Measurements from ENCODE around the gene VAT1L.

DNA sequence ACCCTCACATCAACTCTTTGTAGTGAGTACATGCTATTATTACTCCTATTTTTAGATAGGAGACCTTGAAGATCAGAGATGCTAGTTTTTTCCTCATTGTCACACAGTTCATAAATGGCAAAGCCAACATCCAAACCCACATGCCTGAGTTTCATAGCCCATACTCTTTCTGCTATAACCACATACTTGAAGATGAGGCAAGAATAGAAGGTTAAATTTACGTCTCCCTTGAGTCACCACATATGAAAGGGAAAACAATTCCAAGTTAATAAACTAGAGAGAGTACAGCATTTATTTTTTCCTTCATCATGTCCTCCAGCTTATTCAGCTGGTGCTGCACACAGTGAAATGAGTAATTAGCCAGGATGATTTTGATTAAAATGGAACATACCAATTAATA, 42.4 kb upstream of the VAT1L start:
- TF ChIP-seq CTCF (IDR thresholded peaks at IDR 0.05; ENCODE audit: low read depth, low read length, missing input control) (no peak), TAF1 (conservative IDR thresholded peaks at IDR 0.05) (no peak), RAD21 (IDR thresholded peaks at IDR 0.05) (no peak), GABPA (IDR thresholded peaks at IDR 0.05 in 1 of 2, conservative IDR thresholded peaks at IDR 0.05 in 1 of 2) (no peak), YY1 (IDR thresholded peaks at IDR 0.05) (no peak), MAX (IDR thresholded peaks at IDR 0.05) (no peak), RXRA (IDR thresholded peaks at IDR 0.05) (no peak), ATF3 (IDR thresholded peaks at IDR 0.05) (no peak), NR2F2 (IDR thresholded peaks at IDR 0.05) (no peak), SP1 (IDR thresholded peaks at IDR 0.05) (no peak), FOXA1 (IDR thresholded peaks at IDR 0.05) (no peak)
- TF ChIP-seq, protein P1, sequence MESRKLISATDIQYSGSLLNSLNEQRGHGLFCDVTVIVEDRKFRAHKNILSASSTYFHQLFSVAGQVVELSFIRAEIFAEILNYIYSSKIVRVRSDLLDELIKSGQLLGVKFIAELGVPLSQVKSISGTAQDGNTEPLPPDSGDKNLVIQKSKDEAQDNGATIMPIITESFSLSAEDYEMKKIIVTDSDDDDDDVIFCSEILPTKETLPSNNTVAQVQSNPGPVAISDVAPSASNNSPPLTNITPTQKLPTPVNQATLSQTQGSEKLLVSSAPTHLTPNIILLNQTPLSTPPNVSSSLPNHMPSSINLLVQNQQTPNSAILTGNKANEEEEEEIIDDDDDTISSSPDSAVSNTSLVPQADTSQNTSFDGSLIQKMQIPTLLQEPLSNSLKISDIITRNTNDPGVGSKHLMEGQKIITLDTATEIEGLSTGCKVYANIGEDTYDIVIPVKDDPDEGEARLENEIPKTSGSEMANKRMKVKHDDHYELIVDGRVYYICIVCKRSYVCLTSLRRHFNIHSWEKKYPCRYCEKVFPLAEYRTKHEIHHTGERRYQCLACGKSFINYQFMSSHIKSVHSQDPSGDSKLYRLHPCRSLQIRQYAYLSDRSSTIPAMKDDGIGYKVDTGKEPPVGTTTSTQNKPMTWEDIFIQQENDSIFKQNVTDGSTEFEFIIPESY (IDR thresholded peaks at IDR 0.05), result no peak
- TF ChIP-seq, protein P2, sequence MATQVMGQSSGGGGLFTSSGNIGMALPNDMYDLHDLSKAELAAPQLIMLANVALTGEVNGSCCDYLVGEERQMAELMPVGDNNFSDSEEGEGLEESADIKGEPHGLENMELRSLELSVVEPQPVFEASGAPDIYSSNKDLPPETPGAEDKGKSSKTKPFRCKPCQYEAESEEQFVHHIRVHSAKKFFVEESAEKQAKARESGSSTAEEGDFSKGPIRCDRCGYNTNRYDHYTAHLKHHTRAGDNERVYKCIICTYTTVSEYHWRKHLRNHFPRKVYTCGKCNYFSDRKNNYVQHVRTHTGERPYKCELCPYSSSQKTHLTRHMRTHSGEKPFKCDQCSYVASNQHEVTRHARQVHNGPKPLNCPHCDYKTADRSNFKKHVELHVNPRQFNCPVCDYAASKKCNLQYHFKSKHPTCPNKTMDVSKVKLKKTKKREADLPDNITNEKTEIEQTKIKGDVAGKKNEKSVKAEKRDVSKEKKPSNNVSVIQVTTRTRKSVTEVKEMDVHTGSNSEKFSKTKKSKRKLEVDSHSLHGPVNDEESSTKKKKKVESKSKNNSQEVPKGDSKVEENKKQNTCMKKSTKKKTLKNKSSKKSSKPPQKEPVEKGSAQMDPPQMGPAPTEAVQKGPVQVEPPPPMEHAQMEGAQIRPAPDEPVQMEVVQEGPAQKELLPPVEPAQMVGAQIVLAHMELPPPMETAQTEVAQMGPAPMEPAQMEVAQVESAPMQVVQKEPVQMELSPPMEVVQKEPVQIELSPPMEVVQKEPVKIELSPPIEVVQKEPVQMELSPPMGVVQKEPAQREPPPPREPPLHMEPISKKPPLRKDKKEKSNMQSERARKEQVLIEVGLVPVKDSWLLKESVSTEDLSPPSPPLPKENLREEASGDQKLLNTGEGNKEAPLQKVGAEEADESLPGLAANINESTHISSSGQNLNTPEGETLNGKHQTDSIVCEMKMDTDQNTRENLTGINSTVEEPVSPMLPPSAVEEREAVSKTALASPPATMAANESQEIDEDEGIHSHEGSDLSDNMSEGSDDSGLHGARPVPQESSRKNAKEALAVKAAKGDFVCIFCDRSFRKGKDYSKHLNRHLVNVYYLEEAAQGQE (IDR thresholded peaks at IDR 0.05), result no peak
